ENCODE results near the gene DEFB132. TPM values are rescaled to one million over a fixed set of nuclear protein-coding genes. Genes with fewer than 3 reads are reported as not detected.
A peak's percentile ranks its signal among the peaks of the same experiment; 100 is the strongest.

Gene DEFB132
- total and polyA plus RNA-seq, 4 experiments from 2014 or later = not detected

DNA sequence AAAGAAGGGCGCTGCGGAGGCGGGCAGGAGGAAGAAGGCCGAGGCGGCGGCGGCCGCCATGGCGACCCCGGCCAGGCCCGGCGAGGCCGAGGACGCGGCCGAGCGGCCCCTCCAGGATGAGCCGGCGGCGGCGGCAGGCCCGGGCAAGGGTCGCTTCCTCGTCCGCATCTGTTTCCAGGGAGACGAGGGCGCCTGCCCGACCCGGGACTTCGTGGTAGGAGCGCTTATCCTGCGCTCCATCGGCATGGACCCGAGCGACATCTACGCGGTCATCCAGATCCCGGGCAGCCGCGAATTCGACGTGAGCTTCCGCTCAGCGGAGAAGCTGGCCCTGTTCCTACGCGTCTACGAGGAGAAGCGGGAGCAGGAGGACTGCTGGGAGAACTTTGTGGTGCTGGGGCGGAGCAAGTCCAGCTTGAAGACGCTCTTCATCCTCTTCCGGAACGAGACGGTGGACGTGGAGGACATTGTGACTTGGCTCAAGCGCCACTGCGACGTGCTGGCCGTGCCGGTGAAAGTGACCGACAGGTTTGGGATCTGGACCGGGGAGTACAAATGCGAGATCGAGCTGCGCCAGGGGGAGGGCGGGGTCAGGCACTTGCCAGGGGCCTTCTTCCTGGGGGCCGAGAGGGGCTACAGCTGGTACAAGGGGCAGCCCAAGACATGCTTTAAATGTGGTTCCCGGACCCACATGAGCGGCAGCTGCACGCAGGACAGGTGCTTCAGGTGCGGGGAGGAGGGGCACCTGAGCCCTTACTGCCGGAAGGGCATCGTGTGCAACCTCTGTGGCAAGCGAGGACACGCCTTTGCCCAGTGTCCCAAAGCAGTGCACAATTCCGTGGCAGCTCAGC is 40.6 kb downstream of the DEFB132 start:
- ChIA-PET POLR2A (ENCODE audit: partially characterized antibody) (interaction anchor here (0.7 to 5.4 kb wide), 7 partner anchors 12 to 245 kb away, joined by 3 to 112 read pairs (median 11); partner anchors contain the start of genes CSNK2A1, SOX12 and TRIB3), CTCF (ENCODE audit: partially characterized antibody) (interaction anchor here (2.1 to 3.8 kb wide), 4 partner anchors 22 to 32 kb away, joined by 6 to 18 read pairs (median 14); partner anchors contain the start of gene SOX12)
- Histone ChIP-seq H3K36me3 (ENCODE audit: insufficient read depth, low read length) (no peaks in the 10 kb centered on the region), H3K4me3 (ENCODE audit: low read length in 2 of 2) (peak overlapping the region; percentile 67 to 94), H3K27me3 (ENCODE audit: insufficient read depth, low read length) (no peaks in the 10 kb centered on the region), H3K4me1 (ENCODE audit: insufficient read depth, low read length) (peaks cover 33% of the 10 kb centered on the region), H3K27ac (ENCODE audit: low read depth, low read length) (peak overlapping the region; percentile 85), H3K9me3 (ENCODE audit: control insufficient read depth in 1 of 2, low read length in 2 of 2) (no peaks in the 10 kb centered on the region)
- intact Hi-C loops (cut with micrococcal nuclease) = loop anchor here (1.0 to 5.0 kb wide), 2 partner anchors 27 to 244 kb away; partner anchors contain the start of genes CSNK2A1 and SOX12
- no peaks in the 10 kb centered on the region for H3K9me3 Mint-ChIP-seq
- peak overlapping the region; percentile 97 to 99 (median 99) for H3K27ac Mint-ChIP-seq
- no peaks in the 10 kb centered on the region for H3K27me3 Mint-ChIP-seq
- peaks cover 28 to 51% (median 37%) of the 10 kb centered on the region in 4 donors for H3K4me1 Mint-ChIP-seq
- peak; percentile 42 to 65 (median 43) for DNase-seq
- peak overlapping the region; percentile 97 to 100 (median 98) for H3K4me3 Mint-ChIP-seq
- peaks cover 3 to 25% of the 10 kb centered on the region in 2 donors for H3K36me3 Mint-ChIP-seq

DNA sequence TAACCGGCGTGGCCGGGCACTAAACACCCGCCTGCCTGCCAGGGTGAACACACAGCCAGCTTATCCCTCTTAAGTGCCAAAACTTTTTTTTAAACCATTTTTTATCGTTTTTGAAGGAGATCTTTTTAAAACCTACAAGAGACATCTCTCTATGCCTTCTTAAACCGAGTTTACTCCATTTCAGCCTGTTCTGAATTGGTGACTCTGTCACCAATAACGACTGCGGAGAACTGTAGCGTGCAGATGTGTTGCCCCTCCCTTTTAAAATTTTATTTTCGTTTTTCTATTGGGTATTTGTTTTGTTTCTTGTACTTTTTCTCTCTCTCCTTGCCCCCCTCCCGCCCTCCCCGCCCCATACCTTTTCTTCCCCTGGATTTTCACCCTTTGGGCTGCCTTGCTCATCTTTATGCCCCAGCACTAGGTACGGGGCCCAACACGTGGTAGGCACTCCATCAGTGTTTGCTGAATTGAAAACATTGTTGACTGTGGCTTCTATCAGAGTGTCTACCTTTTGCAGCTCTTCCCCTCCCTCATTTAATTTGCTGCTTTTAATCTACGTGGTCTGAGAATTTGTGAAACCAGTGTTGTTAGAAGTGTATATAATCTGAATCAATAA is 41.4 kb downstream of the DEFB132 start:
- no peaks in the 10 kb centered on the region for H3K9me3 ChIP-seq (ENCODE audit: control insufficient read depth in 1 of 2, low read length in 2 of 2)
- peak overlapping the region; percentile 85 for H3K27ac ChIP-seq (ENCODE audit: low read depth, low read length)
- no peaks in the 10 kb centered on the region for H3K36me3 ChIP-seq (ENCODE audit: insufficient read depth, low read length)
- DNase-seq = no peak
- ChIA-PET CTCF (ENCODE audit: partially characterized antibody) (interaction anchor here (2.1 to 3.8 kb wide), 4 partner anchors 22 to 33 kb away, joined by 6 to 18 read pairs (median 14); partner anchors contain the start of gene SOX12), POLR2A (ENCODE audit: partially characterized antibody) (interaction anchor here (0.7 to 5.4 kb wide), 7 partner anchors 11 to 245 kb away, joined by 3 to 112 read pairs (median 11); partner anchors contain the start of genes CSNK2A1, SOX12 and TRIB3)
- Mint-ChIP-seq H3K9me3 (no peaks in the 10 kb centered on the region), H3K4me1 (peaks cover 28 to 51% (median 37%) of the 10 kb centered on the region in 4 donors), H3K4me3 (peak overlapping the region; percentile 97 to 100 (median 98)), H3K36me3 (peaks cover 3 to 25% of the 10 kb centered on the region in 2 donors), H3K27ac (peak overlapping the region; percentile 97 to 99 (median 99)), H3K27me3 (no peaks in the 10 kb centered on the region)
- peak overlapping the region; percentile 67 to 94 for H3K4me3 ChIP-seq (ENCODE audit: low read length in 2 of 2)
- intact Hi-C loops (cut with micrococcal nuclease) = loop anchor here (5.0 kb wide), 1 partner anchor 243 kb away; the partner anchor contains the start of gene CSNK2A1
- no peaks in the 10 kb centered on the region for H3K27me3 ChIP-seq (ENCODE audit: insufficient read depth, low read length)
- peaks cover 33% of the 10 kb centered on the region for H3K4me1 ChIP-seq (ENCODE audit: insufficient read depth, low read length)

DNA sequence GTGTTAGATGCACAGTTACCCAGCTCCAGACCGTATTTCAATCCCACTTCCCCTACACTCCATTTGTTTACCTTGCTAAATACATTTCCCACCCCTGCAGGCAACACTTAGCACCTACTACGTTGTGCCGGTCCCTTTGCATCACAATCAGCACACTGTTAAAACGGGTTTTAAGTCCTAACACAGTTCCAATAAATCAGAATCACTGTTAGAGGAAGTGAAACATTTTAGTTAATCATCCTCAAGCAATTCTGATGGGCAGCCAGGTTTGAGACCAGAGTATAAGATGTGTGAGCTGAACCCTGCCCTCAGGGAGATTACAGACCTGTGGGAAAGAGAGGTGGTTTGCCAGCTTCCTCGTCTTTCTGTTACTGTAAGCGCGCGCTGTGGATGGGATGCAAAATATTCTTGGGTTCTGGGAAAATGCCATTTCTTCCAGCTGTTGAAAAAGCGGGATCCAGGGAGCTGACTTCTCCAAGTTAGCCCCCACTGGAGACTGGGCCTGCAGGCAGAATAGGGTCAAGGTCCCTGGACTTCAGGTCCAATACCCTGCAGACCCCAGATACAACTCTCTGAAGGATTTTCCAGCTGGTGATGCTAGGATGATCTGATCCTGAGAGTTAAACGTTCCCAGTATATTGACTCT is 42.9 kb downstream of the DEFB132 start:
- CTCF ChIA-PET (ENCODE audit: partially characterized antibody) = interaction anchor here (2.1 to 3.8 kb wide), 3 partner anchors 20 to 30 kb away, joined by 6 to 18 read pairs (median 16); partner anchors contain the start of gene SOX12
- Histone ChIP-seq H3K27me3 (ENCODE audit: insufficient read depth, low read length) (no peaks in the 10 kb centered on the region), H3K9me3 (ENCODE audit: control insufficient read depth in 1 of 2, low read length in 2 of 2) (no peaks in the 10 kb centered on the region), H3K4me3 (ENCODE audit: low read length in 2 of 2) (no peak overlapping the region), H3K36me3 (ENCODE audit: insufficient read depth, low read length) (no peaks in the 10 kb centered on the region), H3K4me1 (ENCODE audit: insufficient read depth, low read length) (peaks cover 33% of the 10 kb centered on the region), H3K27ac (ENCODE audit: low read depth, low read length) (no peak overlapping the region)
- POLR2A ChIA-PET (ENCODE audit: partially characterized antibody) = interaction anchor here (0.8 to 5.4 kb wide), 2 partner anchors 24 kb away, joined by 3 to 112 read pairs; partner anchors contain the start of gene SOX12
- Mint-ChIP-seq H3K27ac (peak overlapping the region; percentile 9 to 86 (median 66)), H3K4me1 (peaks cover 28 to 51% (median 37%) of the 10 kb centered on the region in 4 donors), H3K9me3 (no peaks in the 10 kb centered on the region), H3K27me3 (no peaks in the 10 kb centered on the region), H3K4me3 (peak overlapping the region; percentile 20 to 77 (median 44)), H3K36me3 (peaks cover 3 to 25% of the 10 kb centered on the region in 2 donors)
- DNase-seq = no peak
- intact Hi-C loops (cut with micrococcal nuclease) = no loop called here

DNA sequence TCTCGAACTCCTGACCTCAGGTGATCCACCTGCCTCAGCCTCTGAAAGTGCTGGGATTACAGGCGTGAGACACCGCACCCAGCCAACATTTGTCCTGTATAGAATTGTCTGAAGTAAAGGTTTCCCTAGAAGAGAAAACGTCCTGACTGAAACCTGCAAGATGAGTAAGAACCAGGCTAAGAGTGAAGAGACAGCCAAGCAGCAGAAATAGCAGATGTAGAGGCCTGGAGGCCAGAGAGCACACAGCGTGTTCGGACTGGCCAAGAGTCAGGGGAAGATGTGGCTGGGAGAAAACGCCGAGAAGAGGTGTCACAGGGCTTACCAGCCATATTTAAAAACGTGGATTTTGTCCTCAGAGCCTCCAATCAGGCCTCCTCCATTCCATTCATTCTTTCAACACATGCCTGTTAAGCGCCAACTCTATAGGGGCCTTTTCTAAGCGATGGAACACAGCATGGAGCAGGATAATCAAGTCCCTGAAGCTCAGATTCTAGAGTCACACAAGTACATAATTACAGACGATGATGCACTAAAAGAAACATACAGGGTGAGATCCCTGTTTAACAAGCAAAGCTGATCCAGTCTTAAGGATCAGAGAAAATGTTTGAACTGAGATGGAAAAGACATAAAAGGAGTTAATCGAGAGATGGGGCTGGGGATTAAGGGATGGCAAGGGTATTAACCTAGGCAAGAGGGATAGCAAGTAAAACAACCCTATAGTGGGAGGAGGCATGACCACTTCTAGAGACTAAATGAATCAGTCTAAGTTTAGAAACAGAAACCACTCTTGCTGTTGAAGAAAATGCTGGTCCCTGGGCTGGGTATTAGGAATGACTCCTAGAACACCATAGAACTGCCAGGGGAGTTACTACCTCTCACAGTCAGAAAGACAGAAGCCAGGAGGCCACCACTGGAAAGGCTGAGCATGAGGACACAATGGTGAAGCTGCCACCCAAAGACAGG is 44.6 kb downstream of the DEFB132 start:
- no peak overlapping the region for H3K4me3 Mint-ChIP-seq

DNA sequence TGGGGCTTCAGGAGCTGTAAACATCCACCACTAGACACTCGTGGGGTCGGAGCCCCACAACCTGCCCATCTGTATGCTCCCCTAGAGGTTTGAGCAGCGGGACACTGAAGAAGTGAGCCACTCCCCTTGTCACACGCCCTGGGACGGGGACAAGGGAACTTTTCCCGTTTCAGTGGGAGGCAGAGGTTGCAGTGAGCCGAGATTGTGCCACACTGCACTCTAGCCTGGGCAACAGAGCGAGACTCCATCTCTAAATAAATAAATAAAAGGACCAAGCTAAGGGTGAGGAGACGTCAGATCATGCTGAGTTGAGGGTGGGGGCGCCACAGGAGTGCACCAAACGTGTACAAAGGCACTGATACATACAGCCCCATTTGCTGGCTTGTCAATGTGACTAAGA is 48.2 kb downstream of the DEFB132 start:
- Histone ChIP-seq H3K9me3 (ENCODE audit: control insufficient read depth in 1 of 2, low read length in 2 of 2) (no peaks in the 10 kb centered on the region), H3K4me1 (ENCODE audit: insufficient read depth, low read length) (peaks cover 17% of the 10 kb centered on the region), H3K4me3 (ENCODE audit: low read length in 2 of 2) (no peak overlapping the region), H3K27me3 (ENCODE audit: insufficient read depth, low read length) (no peaks in the 10 kb centered on the region), H3K36me3 (ENCODE audit: insufficient read depth, low read length) (no peaks in the 10 kb centered on the region), H3K27ac (ENCODE audit: low read depth, low read length) (no peak overlapping the region)
- Mint-ChIP-seq H3K27me3 (no peaks in the 10 kb centered on the region), H3K4me3 (no peak overlapping the region), H3K4me1 (peaks cover 8 to 18% (median 10%) of the 10 kb centered on the region in 4 donors), H3K27ac (peak overlapping the region in 1 of 7 donors; percentile 29), H3K36me3 (peaks cover 0 to 4% of the 10 kb centered on the region in 2 donors), H3K9me3 (peaks cover 0 to 3% (median 0%) of the 10 kb centered on the region in 8 donors)
- ChIA-PET POLR2A (ENCODE audit: partially characterized antibody) (interaction anchor here (1.6 kb wide), 1 partner anchor 9 kb away, joined by 4 read pairs; the partner anchor contains the start of gene ZCCHC3), CTCF (ENCODE audit: partially characterized antibody) (no interaction called here)
- intact Hi-C loops (cut with micrococcal nuclease) = no loop called here
- no peak for DNase-seq

More for the DNA sequence above, 44.6 kb downstream of the DEFB132 start:
- H3K36me3 Mint-ChIP-seq = peaks cover 3 to 22% of the 10 kb centered on the region in 2 donors
- Histone ChIP-seq H3K27ac (ENCODE audit: low read depth, low read length) (no peak overlapping the region), H3K36me3 (ENCODE audit: insufficient read depth, low read length) (no peaks in the 10 kb centered on the region), H3K4me3 (ENCODE audit: low read length in 2 of 2) (no peak overlapping the region), H3K9me3 (ENCODE audit: control insufficient read depth in 1 of 2, low read length in 2 of 2) (no peaks in the 10 kb centered on the region), H3K27me3 (ENCODE audit: insufficient read depth, low read length) (no peaks in the 10 kb centered on the region), H3K4me1 (ENCODE audit: insufficient read depth, low read length) (peaks cover 28% of the 10 kb centered on the region)
- H3K27ac Mint-ChIP-seq = peak overlapping the region in 2 of 7 donors; percentile 25 to 57
- H3K4me1 Mint-ChIP-seq = peaks cover 19 to 38% (median 24%) of the 10 kb centered on the region in 4 donors
- H3K9me3 Mint-ChIP-seq = peaks cover 0 to 3% (median 0%) of the 10 kb centered on the region in 8 donors
- no peak for DNase-seq
- POLR2A ChIA-PET (ENCODE audit: partially characterized antibody) = interaction anchor here (0.8 to 1.4 kb wide), 3 partner anchors 12 to 23 kb away, joined by 3 to 4 read pairs (median 3); partner anchors contain the start of gene SOX12
- CTCF ChIA-PET (ENCODE audit: partially characterized antibody) = no interaction called here
- no peaks in the 10 kb centered on the region for H3K27me3 Mint-ChIP-seq
- intact Hi-C loops (cut with micrococcal nuclease) = no loop called here

Data from CD4-positive, alpha-beta memory T cell (primary cell).